Measurements from ENCODE around the gene PTGDS. TPM values are rescaled to one million over a fixed set of nuclear protein-coding genes. Genes with fewer than 3 reads are reported as not detected.

Gene PTGDS
- total RNA-seq, 1 experiment from 2014 or later, result 3.6 TPM

GRCh38 chr9:137019891-137020683 is 42.8 kb downstream of the PTGDS start:
- Histone ChIP-seq H4K8ac (replicated peaks; ENCODE audit: insufficient read length, low read depth, low read length) (no peak overlapping the region), H3K79me2 (ENCODE audit: insufficient read depth, low read length) (no peaks in the 10 kb centered on the region), H3K18ac (ENCODE audit: insufficient read length, low read depth, low read length) (no peak overlapping the region), H3K9me3 (ENCODE audit: control insufficient read depth, low read depth, low read length) (no peaks in the 10 kb centered on the region), H3K79me1 (ENCODE audit: insufficient read depth, low read depth, low read length, poor library complexity, severe bottlenecking) (no peaks in the 10 kb centered on the region), H2BK12ac (ENCODE audit: insufficient read length, low read depth, low read length) (no peak overlapping the region), H3K56ac (ENCODE audit: insufficient read length, low read depth, low read length) (no peak overlapping the region), H3K4me2 (ENCODE audit: insufficient read depth, insufficient read length, low read length) (no peak overlapping the region), H2BK15ac (ENCODE audit: low read depth, low read length) (no peak overlapping the region), H4K5ac (ENCODE audit: insufficient read length, low read depth, low read length) (no peak overlapping the region), H4K20me1 (ENCODE audit: control insufficient read depth, insufficient read depth, insufficient read length) (no peaks in the 10 kb centered on the region), H3K4me1 (ENCODE audit: insufficient read depth, low read length) (no peaks in the 10 kb centered on the region), H3K27me3 (ENCODE audit: insufficient read depth, low read length) (no peaks in the 10 kb centered on the region), H3T11ph (ENCODE audit: low read length) (no peak overlapping the region), H2BK20ac (ENCODE audit: low read depth, low read length, poor library complexity, severe bottlenecking) (no peak overlapping the region), H4K91ac (ENCODE audit: insufficient read length, low read depth, low read length) (no peak overlapping the region), H3K27ac (ENCODE audit: insufficient read length, low read depth, low read length) (no peak overlapping the region), H2AK5ac (ENCODE audit: insufficient read length, low read length) (no peak overlapping the region), H2BK5ac (ENCODE audit: insufficient read length, low read length) (no peak overlapping the region), H3K9ac (ENCODE audit: extremely low read depth, insufficient read length, low read length) (no peak overlapping the region), H2BK120ac (ENCODE audit: low read depth, low read length, poor library complexity, severe bottlenecking) (no peak overlapping the region), H3K23me2 (ENCODE audit: insufficient read length, low read depth, low read length, poor library complexity, severe bottlenecking) (no peaks in the 10 kb centered on the region), H2AFZ (ENCODE audit: low read length) (no peak overlapping the region), H3K4ac (ENCODE audit: low read depth, low read length) (no peak overlapping the region), H3K23ac (ENCODE audit: insufficient read length, low read depth, low read length) (no peak overlapping the region), H3K14ac (ENCODE audit: insufficient read depth, low read length) (no peak overlapping the region)
- no peak for TF ChIP-seq CTCF (conservative IDR thresholded peaks at IDR 0.05)
- Mint-ChIP-seq H3K9me3 (no peaks in the 10 kb centered on the region), H3K4me3 (no peak overlapping the region), H3K36me3 (ENCODE audit: insufficient read depth in 1 of 3, low read depth in 3 of 3) (peaks cover 4 to 13% (median 4%) of the 10 kb centered on the region in 3 experiments; a peak in 4 of 7 replicates), H3K4me1 (peaks cover 2 to 9% of the 10 kb centered on the region in 2 experiments; a peak in 3 of 4 replicates), H3K27ac (no peak overlapping the region; a peak in 1 of 7 replicates), H3K27me3 (ENCODE audit: low read depth) (no peaks in the 10 kb centered on the region)
- DNase-seq, result peak; percentile 50
- WGBS (ENCODE audit: extremely low coverage, insufficient read length, low lambda C conversion rate), result no CpG with 5 or more reads among the region's 34 CpGs
